HCT116 (cell line): ENCODE measurements around the gene OR8D2. TPM values are rescaled to one million over a fixed set of nuclear protein-coding genes. Genes with fewer than 3 reads are reported as not detected.

Experiments
- ATAC-seq: fragments of 200-7000 bp; cut with Tn5 transposase; 2 replicates; pipeline ENCODE4 v1.9.1; 2020; ENCODE audit warnings: mild to moderate bottlenecking, moderate library complexity
- BruUV-seq: library from RNA; stranded (reverse); fragments of 400-500 nt; replicated peaks from 2 replicates; lab custom pipeline; 2021; lab: Mats Ljungman, UMichigan
- CTCF ChIA-PET: fragments of 300-600 bp; sonication (Branson Sonifier 250); formaldehyde crosslinking; loops from one replicate; lab custom pipeline; 2021; ENCODE audit warnings: antibody characterized with exemption; lab: Charles Lee
- POLR2A ChIA-PET: fragments of 300-600, 350-600 bp; sonication (Branson Sonifier 250); formaldehyde crosslinking; loops from one replicate; lab custom pipeline; 2021; ENCODE audit warnings: antibody characterized with exemption; lab: Charles Lee
- RAD21 ChIA-PET, 2 experiments: fragments of 300-600 bp; sonication (Branson Sonifier 250); formaldehyde crosslinking; loops; one replicate each; lab custom pipeline; 2023; ENCODE audit warnings: low total read pairs in 2 of 2; ENCODE audit not compliant: uncharacterized antibody in 2 of 2, unreplicated experiment in 2 of 2, low non-redundant PET in 1 of 2; lab: Charles Lee
- DNase-seq: peaks from one replicate; pipeline ENCODE4 v3.0.0-alpha.2; 2010; ENCODE audit warnings: low read depth, low spot score
- H2AFZ ChIP-seq: fragments of 200-600 bp; shearing (Covaris generic), sonication (generic); 2 replicates; pipeline ENCODE4 v1.6.1; 2017; ENCODE audit warnings: low read depth, mixed run types, mixed read lengths, antibody characterized with exemption, low read length; ENCODE audit not compliant: poor library complexity, severe bottlenecking
- H3K27ac ChIP-seq: 2 replicates; pipeline ENCODE4 v1.5.1; 2012; ENCODE audit warnings: low read depth, low read length
- H3K27me3 ChIP-seq: fragments of 200-600 bp; sonication (generic); 2 replicates; pipeline ENCODE4 v1.6.1; 2016; ENCODE audit warnings: mixed run types, low read length, mixed read lengths; ENCODE audit not compliant: insufficient read depth
- H3K36me3 ChIP-seq, 2 experiments: fragments of 200-500 bp in 1 of 2; fragments of 200-600 bp in 1 of 2; sonication (Bioruptor generic) in 1 of 2; sonication (generic) in 1 of 2; 2 replicates each; pipeline versions ENCODE4 v1.5.1 to v1.6.1; 2014 to 2016; ENCODE audit warnings: low read length in 2 of 2, inconsistent platforms in 1 of 2, mixed read lengths in 1 of 2, mixed run types in 1 of 2; ENCODE audit not compliant: insufficient read depth in 2 of 2, control insufficient read depth in 1 of 2
- H3K4me1 ChIP-seq, 2 experiments: fragments of 200-600 bp in 1 of 2; sonication (generic) in 1 of 2; 2 replicates each; pipeline versions ENCODE4 v1.5.1 to v1.6.1; 2012 to 2017; ENCODE audit warnings: low read length in 2 of 2, inconsistent platforms in 1 of 2, mild to moderate bottlenecking in 1 of 2, mixed read lengths in 1 of 2, mixed run types in 1 of 2, moderate library complexity in 1 of 2; ENCODE audit not compliant: insufficient read depth in 2 of 2, control insufficient read depth in 1 of 2
- H3K4me2 ChIP-seq: fragments of 200-600 bp; sonication (generic); 2 replicates; pipeline ENCODE4 v1.6.1; 2017; ENCODE audit warnings: mixed run types, low read length, mixed read lengths
- H3K4me3 ChIP-seq, 2 experiments: fragments of 200-600 bp in 1 of 2; sonication (generic) in 1 of 2; replicated peaks in 1 of 2; 2 replicates each; pipeline ENCODE4 v1.5.1; 2011 to 2016; ENCODE audit warnings: low read length in 2 of 2, control low read depth in 1 of 2, low read depth in 1 of 2, mild to moderate bottlenecking in 1 of 2, mixed read lengths in 1 of 2, mixed run types in 1 of 2
- H3K79me2 ChIP-seq: fragments of 200-600 bp; sonication (generic); 2 replicates; pipeline ENCODE4 v1.6.1; 2017; ENCODE audit warnings: mild to moderate bottlenecking, mixed run types, low read length, moderate library complexity, mixed read lengths; ENCODE audit not compliant: insufficient read depth
- H3K9ac ChIP-seq: fragments of 200-600 bp; sonication (generic); 2 replicates; pipeline ENCODE4 v1.6.1; 2016; ENCODE audit warnings: low read length, mixed read lengths
- H3K9me2 ChIP-seq: fragments of 200-600 bp; sonication (generic), shearing (Covaris generic); 2 replicates; pipeline ENCODE4 v1.6.1; 2017; ENCODE audit warnings: mixed run types, mild to moderate bottlenecking, moderate library complexity; ENCODE audit not compliant: insufficient read depth
- H3K9me3 ChIP-seq, 2 experiments: fragments of 200-500 bp in 1 of 2; fragments of 200-600 bp in 1 of 2; sonication (Bioruptor generic) in 1 of 2; sonication (generic) in 1 of 2; 2 replicates each; pipeline ENCODE4 v1.6.1; 2014 to 2017; ENCODE audit warnings: low read length in 2 of 2, mixed read lengths in 2 of 2, inconsistent platforms in 1 of 2, low read depth in 1 of 2, mild to moderate bottlenecking in 1 of 2, mixed run types in 1 of 2, moderate library complexity in 1 of 2; ENCODE audit not compliant: control insufficient read depth in 1 of 2, insufficient read depth in 1 of 2
- H4K20me1 ChIP-seq: fragments of 200-600 bp; sonication (generic), shearing (Covaris generic); 2 replicates; pipeline ENCODE4 v1.6.1; 2017; ENCODE audit warnings: mixed run types, mild to moderate bottlenecking, moderate library complexity; ENCODE audit not compliant: insufficient read depth
- CBX3 ChIP-seq: IDR thresholded peaks from 2 replicates; pipeline ENCODE4 v1.6.1; 2012; ENCODE audit warnings: low read depth
- CTCF ChIP-seq, 3 experiments: fragments of 200-600 bp in 1 of 3; sonication (generic) in 1 of 3; IDR thresholded peaks in 2 of 3; conservative IDR thresholded peaks in 1 of 3; 2 replicates each; pipeline ENCODE4 v1.5.1; 2012 to 2017; ENCODE audit warnings: low read depth in 2 of 3, low read length in 2 of 3, antibody characterized with exemption in 1 of 3, borderline replicate concordance in 1 of 3, control low read depth in 1 of 3, mild to moderate bottlenecking in 1 of 3, mixed read lengths in 1 of 3, mixed run types in 1 of 3, moderate library complexity in 1 of 3; ENCODE audit not compliant: insufficient read depth in 1 of 3
- EGR1 ChIP-seq: IDR thresholded peaks from 2 replicates; pipeline ENCODE4 v1.6.1; 2012; ENCODE audit warnings: low read depth
- ELF1 ChIP-seq: IDR thresholded peaks from 2 replicates; pipeline ENCODE4 v1.6.1; 2012; ENCODE audit warnings: low read depth, borderline replicate concordance
- FOSL1 ChIP-seq: IDR thresholded peaks from 2 replicates; pipeline ENCODE4 v1.6.1; 2012; ENCODE audit warnings: low read depth
- MAX ChIP-seq: IDR thresholded peaks from 2 replicates; pipeline ENCODE4 v1.6.1; 2012
- RAD21 ChIP-seq: IDR thresholded peaks from 2 replicates; pipeline ENCODE4 v1.6.1; 2012; ENCODE audit warnings: low read depth, mild to moderate bottlenecking
- ZBTB33 ChIP-seq: IDR thresholded peaks from 2 replicates; pipeline ENCODE4 v1.6.1; 2011; ENCODE audit warnings: mild to moderate bottlenecking, low read length, moderate library complexity; ENCODE audit not compliant: insufficient replicate concordance; ENCODE audit errors: extremely low read depth
- ZNF274 ChIP-seq: fragments of 200-500 bp; sonication (Bioruptor generic); IDR thresholded peaks from 2 replicates; pipeline ENCODE4 v1.6.1; 2014; ENCODE audit warnings: mild to moderate bottlenecking, low read depth, low read length, inconsistent platforms
- intact Hi-C: fragments of 100-400 bp; cut with micrococcal nuclease; formaldehyde crosslinking; loops from 2 replicates; pipeline ENCODE4 v1.10.0; 2022
- total RNA-seq: library from RNA; stranded (reverse); gene quantifications from one replicate; pipeline ENCODE4 v1.2.1, GENCODE V29; 2021; ENCODE audit not compliant: unreplicated experiment

OR8D2 gene
- total RNA-seq, 1 experiment from 2014 or later: not detected

- no peak overlapping the region for H3K9ac ChIP-seq
- ChIA-PET RAD21 (no interaction called here), POLR2A (no interaction called here), CTCF (no interaction called here)
- peaks cover 18% of the 10 kb centered on the region for H3K27me3 ChIP-seq
- intact Hi-C loops: loop anchor here (5.0 kb wide), 1 partner anchor 260 kb away; no protein-coding TSS in a partner anchor
- H3K79me2 ChIP-seq: no peaks in the 10 kb centered on the region
- H3K4me2 ChIP-seq: no peak overlapping the region
- DNase-seq: no peak
- no TSS peak for BruUV-seq
- no peaks in the 10 kb centered on the region for H3K9me2 ChIP-seq
- ATAC-seq: no peak
- H3K36me3 ChIP-seq: no peaks in the 10 kb centered on the region
- no peak for TF ChIP-seq CBX3
- no peak for TF ChIP-seq FOSL1
- TF ChIP-seq MAX: no peak
- no peak for TF ChIP-seq EGR1
- no peaks in the 10 kb centered on the region for H3K9me3 ChIP-seq
- no peaks in the 10 kb centered on the region for H4K20me1 ChIP-seq
- H3K27ac ChIP-seq: no peak overlapping the region
- no peak overlapping the region for H2AFZ ChIP-seq
- H3K4me1 ChIP-seq: no peaks in the 10 kb centered on the region
- no peak overlapping the region for H3K4me3 ChIP-seq
Observed at GRCh38 chr11:124331873-124332272, 11.9 kb upstream of the OR8D2 start.

GRCh38 chr11:124329787-124330478 is 9.9 kb upstream of the OR8D2 start:
- H4K20me1 ChIP-seq: no peaks in the 10 kb centered on the region
- no peak for ATAC-seq
- H3K4me1 ChIP-seq: no peaks in the 10 kb centered on the region
- DNase-seq: no peak
- H3K9me3 ChIP-seq: no peaks in the 10 kb centered on the region
- ChIA-PET POLR2A (no interaction called here), CTCF (interaction anchor here (1.8 kb wide), 1 partner anchor 260 kb away, joined by 6 read pairs; no protein-coding TSS in a partner anchor), RAD21 (no interaction called here)
- H3K79me2 ChIP-seq: no peaks in the 10 kb centered on the region
- TF ChIP-seq ZBTB33: no peak
- no peak for TF ChIP-seq ZNF274
- peak; percentile 26; the same call in 1 of the 2 replicates for TF ChIP-seq RAD21
- TF ChIP-seq CTCF (IDR thresholded peaks at IDR 0.05 in 2 of 3, conservative IDR thresholded peaks at IDR 0.05 in 1 of 3; ENCODE audit: borderline replicate concordance in 1 of 3, insufficient read depth in 1 of 3, low read depth in 2 of 3, low read length in 2 of 3): 0 out of 6 replicates have a peak, but pooled peaks of 2 of the 3 experiments have one; percentile 10 to 14
- TF ChIP-seq ELF1: no peak
- H3K9me2 ChIP-seq: no peaks in the 10 kb centered on the region
- no TSS peak for BruUV-seq
- intact Hi-C loops: loop anchor here (5.0 kb wide), 1 partner anchor 258 kb away; no protein-coding TSS in a partner anchor
- no peak overlapping the region for H3K4me3 ChIP-seq
- H2AFZ ChIP-seq: no peak overlapping the region
- no peaks in the 10 kb centered on the region for H3K36me3 ChIP-seq
- no peak overlapping the region for H3K9ac ChIP-seq
- no peak overlapping the region for H3K27ac ChIP-seq
- peaks cover 18% of the 10 kb centered on the region for H3K27me3 ChIP-seq
- H3K4me2 ChIP-seq: no peak overlapping the region
